SK-N-SH treated with all-trans-retinoic acid at 6 μM for 48 hours (cell line): ENCODE data around the gene TBCEL.

ENCODE experiments used
- ARNTL ChIP-seq: fragments of 450-650 bp; formaldehyde crosslinking; IDR thresholded peaks from 2 replicates; pipeline ENCODE4 v1.5.0; 2020; ENCODE audit warnings: low read depth, mild to moderate bottlenecking, moderate library complexity, borderline replicate concordance
- GLIS3 ChIP-seq: fragments of 250-450 bp; sonication (Bioruptor Pico); IDR thresholded peaks from 2 replicates; pipeline ENCODE4 v1.5.0; 2020; ENCODE audit warnings: mild to moderate bottlenecking, moderate library complexity
- OSR1 ChIP-seq: fragments of 250-450 bp; sonication (Bioruptor Pico); IDR thresholded peaks from 2 replicates; pipeline ENCODE4 v1.8.0; 2022; ENCODE audit warnings: moderate library complexity, mild to moderate bottlenecking, inconsistent platforms
- RARB ChIP-seq: fragments of 250-450 bp; sonication (Bioruptor Pico); IDR thresholded peaks from 2 replicates; pipeline ENCODE4 v1.8.0; 2021; ENCODE audit warnings: mild to moderate bottlenecking, moderate library complexity
- SNAI2 ChIP-seq: fragments of 250-450 bp; sonication (Bioruptor Pico); IDR thresholded peaks from 2 replicates; pipeline ENCODE4 v1.5.0; 2020; ENCODE audit warnings: mild to moderate bottlenecking, moderate library complexity
- TCF4 ChIP-seq: fragments of 250-450 bp; sonication (Bioruptor Pico); IDR thresholded peaks from 2 replicates; pipeline ENCODE4 v1.8.0; 2021; ENCODE audit warnings: mild to moderate bottlenecking, moderate library complexity, borderline replicate concordance
- TOX ChIP-seq: fragments of 250-450 bp; sonication (Bioruptor Pico); IDR thresholded peaks from 2 replicates; pipeline ENCODE4 v1.8.0; 2021; ENCODE audit warnings: mild to moderate bottlenecking, moderate library complexity, borderline replicate concordance
- ZFP3 ChIP-seq: fragments of 250-450 bp; sonication (Bioruptor Pico); IDR thresholded peaks from 2 replicates; pipeline ENCODE4 v1.5.0; 2020; ENCODE audit warnings: mild to moderate bottlenecking, moderate library complexity
- ZFP30 ChIP-seq: fragments of 450-650 bp; formaldehyde crosslinking; IDR thresholded peaks from 2 replicates; pipeline ENCODE4 v1.5.0; 2022; ENCODE audit warnings: mild to moderate bottlenecking, moderate library complexity
- ZNF565 ChIP-seq: fragments of 450-650 bp; formaldehyde crosslinking; conservative IDR thresholded peaks from 2 replicates; pipeline ENCODE4 v1.5.0; 2020; ENCODE audit warnings: low read depth, mild to moderate bottlenecking, moderate library complexity
- ZNF70 ChIP-seq: fragments of 450-650 bp; formaldehyde crosslinking; IDR thresholded peaks from 2 replicates; pipeline ENCODE4 v1.5.0; 2020; ENCODE audit warnings: mild to moderate bottlenecking, moderate library complexity
- TF ChIP-seq, protein P1 (sequence below): fragments of 250-450 bp; sonication (Bioruptor Pico); IDR thresholded peaks from 2 replicates; pipeline ENCODE4 v1.8.0; 2020; ENCODE audit warnings: mild to moderate bottlenecking, moderate library complexity, borderline replicate concordance

DNA sequence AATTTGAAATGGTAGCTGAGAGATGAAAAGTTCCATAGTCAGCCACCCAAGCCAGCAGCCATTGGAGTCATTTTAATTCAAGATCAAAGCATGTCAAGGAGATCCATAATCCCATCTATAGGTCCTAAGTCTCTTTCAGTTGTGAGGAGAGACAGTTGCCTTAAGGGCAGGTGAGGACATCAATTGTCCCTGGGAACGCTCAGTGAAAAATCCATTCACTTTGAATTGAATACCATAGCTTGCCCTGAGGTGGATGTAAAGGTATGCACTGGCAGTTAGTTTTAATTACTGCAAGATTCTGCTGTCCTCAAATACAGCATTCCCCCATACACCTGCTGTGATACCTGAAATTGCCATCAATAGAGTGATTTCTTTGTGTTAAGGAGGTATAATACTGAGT is 25.3 kb upstream of the TBCEL start:
- TF ChIP-seq ZNF70 (CRISPR knock-in tag): no peak
- no peak for TF ChIP-seq SNAI2
- TF ChIP-seq ZFP30: no peak
- TF ChIP-seq OSR1 (CRISPR knock-in tag): no peak
- no peak for TF ChIP-seq ARNTL
- TF ChIP-seq RARB (CRISPR knock-in tag): no peak
- TF ChIP-seq ZFP3 (CRISPR knock-in tag): no peak
- no peak for TF ChIP-seq TOX
- TF ChIP-seq, protein P1, sequence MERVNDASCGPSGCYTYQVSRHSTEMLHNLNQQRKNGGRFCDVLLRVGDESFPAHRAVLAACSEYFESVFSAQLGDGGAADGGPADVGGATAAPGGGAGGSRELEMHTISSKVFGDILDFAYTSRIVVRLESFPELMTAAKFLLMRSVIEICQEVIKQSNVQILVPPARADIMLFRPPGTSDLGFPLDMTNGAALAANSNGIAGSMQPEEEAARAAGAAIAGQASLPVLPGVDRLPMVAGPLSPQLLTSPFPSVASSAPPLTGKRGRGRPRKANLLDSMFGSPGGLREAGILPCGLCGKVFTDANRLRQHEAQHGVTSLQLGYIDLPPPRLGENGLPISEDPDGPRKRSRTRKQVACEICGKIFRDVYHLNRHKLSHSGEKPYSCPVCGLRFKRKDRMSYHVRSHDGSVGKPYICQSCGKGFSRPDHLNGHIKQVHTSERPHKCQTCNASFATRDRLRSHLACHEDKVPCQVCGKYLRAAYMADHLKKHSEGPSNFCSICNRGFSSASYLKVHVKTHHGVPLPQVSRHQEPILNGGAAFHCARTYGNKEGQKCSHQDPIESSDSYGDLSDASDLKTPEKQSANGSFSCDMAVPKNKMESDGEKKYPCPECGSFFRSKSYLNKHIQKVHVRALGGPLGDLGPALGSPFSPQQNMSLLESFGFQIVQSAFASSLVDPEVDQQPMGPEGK (CRISPR knock-in tag): no peak
- TF ChIP-seq TCF4 (CRISPR knock-in tag): no peak
- TF ChIP-seq ZNF565: no peak
- TF ChIP-seq GLIS3 (CRISPR knock-in tag): no peak
